ENCODE measurements around the gene LCE2D. TPM values are rescaled to one million over a fixed set of nuclear protein-coding genes. Genes with fewer than 3 reads are reported as not detected.

LCE2D gene
- total RNA-seq, 1 donor from 2014 or later = not detected

DNA sequence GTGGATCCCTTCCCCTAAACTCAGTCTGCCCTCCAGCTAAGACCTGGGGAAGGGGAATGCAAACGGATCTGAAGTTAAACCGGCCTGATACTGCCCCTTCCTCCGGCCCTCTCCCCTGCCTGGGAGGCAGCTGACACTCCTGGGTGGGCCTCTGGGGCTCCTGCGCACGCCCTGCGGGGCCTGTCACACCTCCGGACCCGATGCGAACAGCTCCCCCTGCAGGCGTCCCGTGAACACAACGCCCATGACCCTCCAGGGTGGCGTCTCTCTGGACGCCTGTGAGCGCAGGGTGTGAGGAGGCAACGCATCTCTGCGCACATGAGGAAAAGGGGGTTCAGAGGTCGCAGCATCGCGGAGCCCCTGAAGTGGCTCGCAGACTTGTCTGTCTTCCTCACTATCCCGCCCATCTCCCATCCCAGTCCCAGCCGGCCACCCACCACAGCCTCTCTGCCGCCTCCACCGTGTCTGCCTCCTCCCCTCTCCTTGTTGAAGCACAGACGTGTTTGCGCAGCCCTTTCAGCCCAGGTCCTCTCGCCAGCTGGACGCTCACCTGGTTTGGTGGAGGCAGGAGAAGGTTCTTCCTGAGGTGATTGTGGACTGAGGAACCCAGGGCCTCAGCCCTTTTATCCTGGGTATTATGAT lies 39.9 kb upstream of the LCE2D start:
- no peak overlapping the region for H3K4me3 Mint-ChIP-seq (ENCODE audit: unreplicated experiment)
- H3K27me3 Mint-ChIP-seq (ENCODE audit: unreplicated experiment) = peaks cover 6% of the 10 kb centered on the region
- no peaks in the 10 kb centered on the region for H3K4me1 Mint-ChIP-seq (ENCODE audit: low read depth, unreplicated experiment)
- TF ChIP-seq, protein P1, sequence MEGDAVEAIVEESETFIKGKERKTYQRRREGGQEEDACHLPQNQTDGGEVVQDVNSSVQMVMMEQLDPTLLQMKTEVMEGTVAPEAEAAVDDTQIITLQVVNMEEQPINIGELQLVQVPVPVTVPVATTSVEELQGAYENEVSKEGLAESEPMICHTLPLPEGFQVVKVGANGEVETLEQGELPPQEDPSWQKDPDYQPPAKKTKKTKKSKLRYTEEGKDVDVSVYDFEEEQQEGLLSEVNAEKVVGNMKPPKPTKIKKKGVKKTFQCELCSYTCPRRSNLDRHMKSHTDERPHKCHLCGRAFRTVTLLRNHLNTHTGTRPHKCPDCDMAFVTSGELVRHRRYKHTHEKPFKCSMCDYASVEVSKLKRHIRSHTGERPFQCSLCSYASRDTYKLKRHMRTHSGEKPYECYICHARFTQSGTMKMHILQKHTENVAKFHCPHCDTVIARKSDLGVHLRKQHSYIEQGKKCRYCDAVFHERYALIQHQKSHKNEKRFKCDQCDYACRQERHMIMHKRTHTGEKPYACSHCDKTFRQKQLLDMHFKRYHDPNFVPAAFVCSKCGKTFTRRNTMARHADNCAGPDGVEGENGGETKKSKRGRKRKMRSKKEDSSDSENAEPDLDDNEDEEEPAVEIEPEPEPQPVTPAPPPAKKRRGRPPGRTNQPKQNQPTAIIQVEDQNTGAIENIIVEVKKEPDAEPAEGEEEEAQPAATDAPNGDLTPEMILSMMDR (IDR thresholded peaks at IDR 0.05; ENCODE audit: partially characterized antibody, unreplicated experiment) = peak; percentile 48
- no peak overlapping the region for H3K27ac Mint-ChIP-seq (ENCODE audit: unreplicated experiment)
- peaks cover 5% of the 10 kb centered on the region for H3K9me3 Mint-ChIP-seq (ENCODE audit: unreplicated experiment)
- peak; percentile 33 for DNase-seq
- H3K36me3 Mint-ChIP-seq (ENCODE audit: unreplicated experiment) = peaks cover 11% of the 10 kb centered on the region

- Mint-ChIP-seq H3K4me1 (ENCODE audit: low read depth, unreplicated experiment) (no peaks in the 10 kb centered on the region), H3K4me3 (ENCODE audit: unreplicated experiment) (no peak overlapping the region), H3K9me3 (ENCODE audit: unreplicated experiment) (no peaks in the 10 kb centered on the region), H3K27ac (ENCODE audit: unreplicated experiment) (no peak overlapping the region), H3K27me3 (ENCODE audit: unreplicated experiment) (peaks cover 3% of the 10 kb centered on the region), H3K36me3 (ENCODE audit: unreplicated experiment) (peaks cover 4% of the 10 kb centered on the region)
- TF ChIP-seq, protein P1 (IDR thresholded peaks at IDR 0.05; ENCODE audit: partially characterized antibody, unreplicated experiment) = no peak
- no peak for DNase-seq
Measured at GRCh38 chr1:152626744-152627143, 36.4 kb upstream of the LCE2D start.

DNA sequence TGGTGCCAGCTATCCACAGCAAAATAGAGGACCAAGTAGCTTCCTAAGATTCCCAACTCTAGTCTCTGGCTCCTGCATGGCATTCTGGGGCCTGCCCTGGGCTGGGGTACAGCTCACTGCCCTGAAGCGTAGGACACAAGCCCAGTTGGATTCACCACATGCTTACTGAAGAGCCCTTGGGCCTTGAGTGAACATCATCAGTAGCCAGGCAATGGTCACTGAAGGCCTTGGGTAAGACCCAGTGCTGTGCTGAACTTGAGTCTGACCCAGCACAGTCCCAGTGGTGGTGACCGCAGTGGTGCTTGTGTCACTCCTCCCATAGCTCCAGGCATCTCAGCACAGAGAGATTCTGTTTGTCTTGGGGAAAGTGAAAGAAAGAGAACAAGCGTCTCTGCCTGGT lies 32.6 kb upstream of the LCE2D start:
- Mint-ChIP-seq H3K9me3 (ENCODE audit: unreplicated experiment) (peaks cover 5% of the 10 kb centered on the region), H3K36me3 (ENCODE audit: unreplicated experiment) (peaks cover 4% of the 10 kb centered on the region), H3K4me3 (ENCODE audit: unreplicated experiment) (no peak overlapping the region), H3K27ac (ENCODE audit: unreplicated experiment) (no peak overlapping the region), H3K27me3 (ENCODE audit: unreplicated experiment) (no peaks in the 10 kb centered on the region), H3K4me1 (ENCODE audit: low read depth, unreplicated experiment) (no peaks in the 10 kb centered on the region)
- no peak for DNase-seq
- TF ChIP-seq, protein P1 (IDR thresholded peaks at IDR 0.05; ENCODE audit: partially characterized antibody, unreplicated experiment) = no peak

DNA sequence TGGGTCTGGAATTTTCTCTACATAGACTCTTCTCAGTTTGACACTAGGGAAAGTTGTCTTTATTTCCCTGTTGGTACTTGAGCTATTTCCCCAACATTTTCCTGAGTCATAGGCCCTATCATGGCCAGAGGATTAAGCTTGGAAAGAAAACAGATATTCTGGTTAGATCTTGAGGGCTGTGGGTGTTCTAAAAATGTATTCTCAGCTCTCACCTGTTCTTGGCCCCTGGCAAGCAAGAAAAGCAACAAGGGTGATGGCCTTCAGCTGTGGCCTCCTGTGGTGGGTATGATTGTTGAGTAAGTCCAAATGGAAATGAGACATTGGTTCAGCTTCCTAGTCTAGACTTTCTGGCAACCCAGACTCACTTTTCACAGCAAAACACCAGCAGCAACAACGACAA lies 22.8 kb upstream of the LCE2D start:
- H3K27me3 Mint-ChIP-seq (ENCODE audit: unreplicated experiment) = no peaks in the 10 kb centered on the region
- H3K9me3 Mint-ChIP-seq (ENCODE audit: unreplicated experiment) = peaks cover 2% of the 10 kb centered on the region
- no peaks in the 10 kb centered on the region for H3K36me3 Mint-ChIP-seq (ENCODE audit: unreplicated experiment)
- H3K4me1 Mint-ChIP-seq (ENCODE audit: low read depth, unreplicated experiment) = no peaks in the 10 kb centered on the region
- no peak for DNase-seq
- H3K4me3 Mint-ChIP-seq (ENCODE audit: unreplicated experiment) = no peak overlapping the region
- TF ChIP-seq, protein P1 (IDR thresholded peaks at IDR 0.05; ENCODE audit: partially characterized antibody, unreplicated experiment) = no peak
- H3K27ac Mint-ChIP-seq (ENCODE audit: unreplicated experiment) = no peak overlapping the region

- H3K27me3 Mint-ChIP-seq (ENCODE audit: unreplicated experiment) = no peaks in the 10 kb centered on the region
- no peaks in the 10 kb centered on the region for H3K9me3 Mint-ChIP-seq (ENCODE audit: unreplicated experiment)
- TF ChIP-seq, protein P1 (IDR thresholded peaks at IDR 0.05; ENCODE audit: partially characterized antibody, unreplicated experiment) = no peak
- H3K4me1 Mint-ChIP-seq (ENCODE audit: low read depth, unreplicated experiment) = no peaks in the 10 kb centered on the region
- DNase-seq = no peak
- no peak overlapping the region for H3K27ac Mint-ChIP-seq (ENCODE audit: unreplicated experiment)
- no peak overlapping the region for H3K4me3 Mint-ChIP-seq (ENCODE audit: unreplicated experiment)
- no peaks in the 10 kb centered on the region for H3K36me3 Mint-ChIP-seq (ENCODE audit: unreplicated experiment)
Measured at GRCh38 chr1:152643945-152644344, 19.2 kb upstream of the LCE2D start.
